HFFc6 (cell line): ENCODE measurements around the gene LRRC73. TPM values are rescaled to one million over a fixed set of nuclear protein-coding genes. Genes with fewer than 3 reads are reported as not detected.

Experiments
- DNase-seq: peaks from one replicate; pipeline ENCODE4 v3.0.0-alpha.2; 2018
- H3K27ac Mint-ChIP-seq: 2 replicates; pipeline ENCODE4 v1.8.0; 2020; ENCODE audit warnings: mild to moderate bottlenecking, mixed read lengths
- H3K27me3 Mint-ChIP-seq: 2 replicates; pipeline ENCODE4 v1.8.0; 2021; ENCODE audit warnings: mild to moderate bottlenecking, moderate library complexity, mixed read lengths; ENCODE audit not compliant: insufficient read depth
- H3K36me3 Mint-ChIP-seq: 2 replicates; pipeline ENCODE4 v1.8.0; 2021; ENCODE audit warnings: low read depth, mixed read lengths
- H3K4me1 Mint-ChIP-seq: 2 replicates; pipeline ENCODE4 v1.8.0; 2020; ENCODE audit warnings: low read depth, mixed read lengths
- H3K4me3 Mint-ChIP-seq: 2 replicates; pipeline ENCODE4 v1.8.0; 2020; ENCODE audit warnings: mild to moderate bottlenecking, moderate library complexity, mixed read lengths
- H3K9me3 Mint-ChIP-seq: 2 replicates; pipeline ENCODE4 v1.8.0; 2020; ENCODE audit warnings: mild to moderate bottlenecking, mixed read lengths
- total RNA-seq, 6 experiments: library from RNA; stranded (reverse); fragmentation: NEBNext Ultra II Directional; extraction: Animal tissue kit (Norgen Biotek cat#: 25700); gene quantifications; 2 replicates in 1 of 6; 3 replicates in 5 of 6; pipeline ENCODE4 v1.2.3, GENCODE V29; 2021
- TF ChIP-seq, protein P1 (sequence below): fragments of 200-600 bp; sonication (generic); IDR thresholded peaks from 2 replicates; pipeline ENCODE4 v1.5.0; 2021; ENCODE audit warnings: antibody characterized with exemption, mild to moderate bottlenecking

Gene LRRC73
- total RNA-seq, 6 experiments from 2014 or later: 0.75 to 1.7 (median 0.90) TPM

DNA sequence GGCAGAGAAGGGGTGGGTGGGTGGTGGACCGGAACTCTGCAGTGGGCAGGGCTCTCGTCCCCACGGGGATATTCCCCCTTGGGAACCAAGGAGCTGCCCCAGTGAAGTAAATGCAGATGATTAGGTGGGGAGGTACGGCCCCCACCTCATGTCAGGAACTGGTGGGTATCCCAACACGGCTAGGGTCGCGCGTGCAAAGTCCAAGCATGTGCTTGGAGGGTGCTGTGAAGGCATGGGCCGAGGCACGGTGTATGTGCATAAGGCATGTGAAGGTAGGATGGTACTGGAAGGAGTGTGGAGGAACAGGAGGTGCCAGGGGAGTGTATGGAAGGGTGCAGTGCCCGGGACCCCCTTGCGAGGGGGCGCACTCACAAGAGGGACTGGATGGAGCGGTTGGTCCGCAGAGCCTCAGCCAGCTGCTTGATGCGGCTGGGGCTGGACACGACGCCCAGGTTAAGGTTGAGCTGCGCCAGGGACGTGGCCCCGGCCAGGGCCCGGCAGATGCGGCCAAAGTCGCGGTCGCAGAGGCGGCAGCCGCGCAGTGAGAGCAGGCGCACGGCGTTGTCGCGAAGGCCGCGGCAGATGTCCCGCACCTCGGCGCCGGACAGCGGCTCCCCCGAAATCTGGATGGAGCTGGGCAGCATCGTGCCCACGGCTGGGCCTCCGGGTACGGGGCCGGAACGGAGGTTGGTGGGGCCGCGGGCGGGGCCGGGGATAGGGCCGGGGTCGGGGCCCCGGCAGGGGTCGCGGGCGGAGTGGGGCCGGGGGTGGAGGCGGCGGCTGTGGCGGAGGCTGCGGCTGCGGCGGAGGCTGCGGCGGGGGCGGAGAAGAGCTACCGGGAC lies 783 bp downstream of the LRRC73 start:
- H3K27ac Mint-ChIP-seq: peak overlapping the region; percentile 78
- no peak for DNase-seq
- peaks cover 1% of the 10 kb centered on the region; the same call in 1 of the 2 replicates for H3K27me3 Mint-ChIP-seq
- no peaks in the 10 kb centered on the region for H3K9me3 Mint-ChIP-seq
- peaks cover 5% of the 10 kb centered on the region; the same call in 1 of the 2 replicates for H3K36me3 Mint-ChIP-seq
- peaks cover 15% of the 10 kb centered on the region for H3K4me1 Mint-ChIP-seq
- peak overlapping the region; percentile 88 for H3K4me3 Mint-ChIP-seq
- TF ChIP-seq, protein P1, sequence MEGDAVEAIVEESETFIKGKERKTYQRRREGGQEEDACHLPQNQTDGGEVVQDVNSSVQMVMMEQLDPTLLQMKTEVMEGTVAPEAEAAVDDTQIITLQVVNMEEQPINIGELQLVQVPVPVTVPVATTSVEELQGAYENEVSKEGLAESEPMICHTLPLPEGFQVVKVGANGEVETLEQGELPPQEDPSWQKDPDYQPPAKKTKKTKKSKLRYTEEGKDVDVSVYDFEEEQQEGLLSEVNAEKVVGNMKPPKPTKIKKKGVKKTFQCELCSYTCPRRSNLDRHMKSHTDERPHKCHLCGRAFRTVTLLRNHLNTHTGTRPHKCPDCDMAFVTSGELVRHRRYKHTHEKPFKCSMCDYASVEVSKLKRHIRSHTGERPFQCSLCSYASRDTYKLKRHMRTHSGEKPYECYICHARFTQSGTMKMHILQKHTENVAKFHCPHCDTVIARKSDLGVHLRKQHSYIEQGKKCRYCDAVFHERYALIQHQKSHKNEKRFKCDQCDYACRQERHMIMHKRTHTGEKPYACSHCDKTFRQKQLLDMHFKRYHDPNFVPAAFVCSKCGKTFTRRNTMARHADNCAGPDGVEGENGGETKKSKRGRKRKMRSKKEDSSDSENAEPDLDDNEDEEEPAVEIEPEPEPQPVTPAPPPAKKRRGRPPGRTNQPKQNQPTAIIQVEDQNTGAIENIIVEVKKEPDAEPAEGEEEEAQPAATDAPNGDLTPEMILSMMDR: peak; percentile 39; the same call in 1 of the 2 replicates

DNA sequence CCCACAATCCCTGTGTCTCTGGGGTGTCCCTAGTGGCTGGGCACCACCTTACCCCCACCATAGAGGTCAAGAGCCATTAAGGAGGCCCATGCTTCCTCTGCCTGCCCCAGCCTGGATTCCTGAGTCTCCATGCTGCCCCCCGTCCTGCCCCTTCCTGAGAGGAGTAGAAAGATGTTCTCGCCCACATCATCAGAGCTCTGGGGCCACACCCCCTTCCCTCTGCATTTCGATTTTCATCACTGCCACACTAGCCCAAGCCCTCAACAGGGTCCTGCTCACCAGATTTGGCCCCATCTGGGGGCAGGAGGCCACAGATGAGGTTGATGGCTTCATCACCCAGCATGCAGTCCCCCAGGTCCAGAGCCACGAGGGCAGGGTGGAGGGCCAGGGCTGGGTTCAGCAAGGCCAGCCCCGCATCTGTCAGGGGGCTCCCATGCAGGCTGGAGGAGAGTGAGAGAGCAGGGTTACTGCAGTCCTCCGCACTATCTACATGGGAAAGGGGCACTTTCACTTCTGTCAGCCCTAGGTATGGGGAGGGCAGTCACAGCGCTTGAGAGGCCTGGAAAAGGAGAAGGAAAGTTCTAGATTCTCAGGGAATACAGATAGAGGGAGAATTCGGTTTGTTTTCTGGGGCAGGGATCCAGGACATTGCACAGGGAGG lies 1.5 kb downstream of the LRRC73 start:
- H3K4me1 Mint-ChIP-seq: peaks cover 12% of the 10 kb centered on the region
- H3K4me3 Mint-ChIP-seq: peak overlapping the region; percentile 88
- DNase-seq: no peak
- TF ChIP-seq, protein P1: no peak
- H3K9me3 Mint-ChIP-seq: no peaks in the 10 kb centered on the region
- H3K27ac Mint-ChIP-seq: peak overlapping the region; percentile 78; the same call in 1 of the 2 replicates
- H3K27me3 Mint-ChIP-seq: peaks cover 1% of the 10 kb centered on the region; the same call in 1 of the 2 replicates
- peaks cover 5% of the 10 kb centered on the region; the same call in 1 of the 2 replicates for H3K36me3 Mint-ChIP-seq

DNA sequence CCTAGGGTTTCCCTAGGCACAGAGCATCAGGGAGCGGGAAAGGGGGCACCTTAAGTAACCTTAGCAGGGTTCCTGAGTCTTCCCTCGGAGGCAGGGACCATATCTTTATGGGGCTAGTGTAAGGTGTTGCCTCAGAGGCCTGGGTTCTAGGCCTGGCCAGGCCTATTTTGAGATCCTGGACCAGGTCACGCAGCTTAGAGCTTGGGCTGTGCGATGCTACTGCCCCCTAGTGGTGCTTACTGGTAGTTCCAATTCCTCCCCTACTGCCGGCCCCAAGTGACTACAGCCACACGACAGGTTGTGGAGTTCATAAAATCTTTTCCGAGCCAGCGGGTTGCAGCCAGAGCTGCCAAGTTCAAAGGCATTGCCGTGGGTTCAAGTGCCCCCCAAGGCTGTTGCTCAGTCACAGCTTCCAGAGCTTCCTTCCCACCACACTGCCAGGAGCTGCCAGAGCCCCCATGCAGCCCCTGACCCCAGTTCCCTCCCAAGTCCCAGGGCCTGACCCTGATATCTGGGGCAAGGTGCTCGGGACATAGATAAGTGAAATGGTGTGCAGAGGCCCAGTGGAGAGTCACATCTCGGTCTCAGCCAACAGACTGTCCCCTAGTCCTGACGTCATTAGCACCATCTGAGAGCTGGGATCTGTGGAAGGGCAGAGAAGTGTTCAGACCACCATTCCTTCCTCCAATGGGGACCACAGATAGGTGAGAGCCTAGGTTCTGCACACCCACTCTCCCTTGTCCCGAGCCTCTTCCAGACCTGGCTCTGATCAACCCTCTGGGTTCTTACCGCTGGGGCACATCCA lies 3.3 kb downstream of the LRRC73 start:
- H3K36me3 Mint-ChIP-seq: peaks cover 6% of the 10 kb centered on the region; the same call in 1 of the 2 replicates

DNA sequence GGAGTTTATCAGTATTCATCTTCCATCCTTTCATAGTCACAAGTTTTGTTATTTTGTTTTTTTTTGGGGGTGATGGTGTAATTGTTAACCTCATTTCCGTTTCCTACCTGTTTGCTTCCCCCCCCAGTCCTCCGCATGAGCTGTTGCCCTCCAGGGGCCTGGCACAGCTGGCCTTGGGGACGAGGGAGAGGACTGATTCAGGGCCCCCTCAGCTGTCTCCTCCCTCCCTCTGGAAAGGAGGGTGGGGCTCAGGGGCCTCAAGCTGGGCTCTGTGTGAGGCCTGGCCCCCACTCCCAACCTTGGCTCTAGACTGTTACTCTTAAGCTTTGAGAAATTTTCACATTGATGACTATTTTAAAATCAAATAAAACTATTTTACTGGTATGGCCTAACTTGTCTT lies 4.0 kb downstream of the LRRC73 start:
- Mint-ChIP-seq H3K27ac (no peak overlapping the region; the same call in 1 of the 2 replicates), H3K27me3 (no peaks in the 10 kb centered on the region; the same call in 1 of the 2 replicates), H3K4me1 (peaks cover 12% of the 10 kb centered on the region), H3K4me3 (no peak overlapping the region), H3K9me3 (no peaks in the 10 kb centered on the region), H3K36me3 (peaks cover 7% of the 10 kb centered on the region; the same call in 1 of the 2 replicates)
- DNase-seq: no peak
- TF ChIP-seq, protein P1: no peak

More for the DNA sequence above, 3.3 kb downstream of the LRRC73 start:
- H3K27ac Mint-ChIP-seq: no peak overlapping the region; the same call in 1 of the 2 replicates
- no peaks in the 10 kb centered on the region for H3K9me3 Mint-ChIP-seq
- H3K4me3 Mint-ChIP-seq: no peak overlapping the region
- H3K4me1 Mint-ChIP-seq: peaks cover 12% of the 10 kb centered on the region
- peak; percentile 58 for DNase-seq
- TF ChIP-seq, protein P1: peak; percentile 99
- peaks cover 1% of the 10 kb centered on the region; the same call in 1 of the 2 replicates for H3K27me3 Mint-ChIP-seq

DNA sequence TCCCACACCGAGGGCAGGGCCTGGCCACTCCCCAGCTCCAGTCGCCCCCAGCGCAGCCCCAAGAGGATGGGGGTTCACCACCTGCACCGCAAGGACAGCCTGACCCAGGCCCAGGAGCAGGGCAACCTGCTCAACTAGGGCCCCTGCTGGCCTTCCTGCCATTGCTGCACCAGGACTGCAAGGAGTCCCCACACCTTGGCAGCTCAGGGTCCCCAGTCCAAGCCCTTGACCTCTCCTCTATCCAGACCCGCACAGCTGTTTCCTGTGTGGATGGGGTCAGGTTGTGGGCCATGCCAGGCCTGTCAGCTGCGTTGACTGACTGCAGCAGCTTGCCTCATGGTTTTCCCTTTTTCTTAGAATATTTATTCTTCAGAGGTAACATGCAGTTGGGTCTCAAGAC lies 4.4 kb downstream of the LRRC73 start:
- TF ChIP-seq, protein P1: no peak
- peaks cover 12% of the 10 kb centered on the region for H3K4me1 Mint-ChIP-seq
- no peaks in the 10 kb centered on the region; the same call in 1 of the 2 replicates for H3K27me3 Mint-ChIP-seq
- no peak overlapping the region for H3K27ac Mint-ChIP-seq
- peaks cover 8% of the 10 kb centered on the region; the same call in 1 of the 2 replicates for H3K36me3 Mint-ChIP-seq
- no peak for DNase-seq
- H3K4me3 Mint-ChIP-seq: no peak overlapping the region
- no peaks in the 10 kb centered on the region for H3K9me3 Mint-ChIP-seq
